HG03378 (cell line): Measurements from ENCODE around the gene TF.

Source experiments
- ATAC-seq: cut with Tn5 transposase; IDR thresholded peaks from one replicate; pipeline ENCODE4 v1.9.1; 2021; ENCODE audit warnings: mild to moderate bottlenecking, moderate library complexity; ENCODE audit not compliant: unreplicated experiment

Gene TF

GRCh38 chr3:133746712-133747066 is 496 bp downstream of the TF start:
- ATAC-seq = no peak

GRCh38 chr3:133747373-133747772 is 1.2 kb downstream of the TF start:
- ATAC-seq = no peak

- no peak for ATAC-seq
These were observed 1.9 kb downstream of the TF start for GRCh38 chr3:133747907-133748639.

- no peak for ATAC-seq
These were observed 3.5 kb downstream of the TF start for GRCh38 chr3:133749427-133750258.

- no peak for ATAC-seq
These were observed 4.1 kb downstream of the TF start for GRCh38 chr3:133750259-133750656.

GRCh38 chr3:133753107-133753778 is 7.0 kb downstream of the TF start:
- no peak for ATAC-seq

GRCh38 chr3:133753779-133754164 is 7.6 kb downstream of the TF start:
- ATAC-seq = no peak

- ATAC-seq = no peak
These were observed 8.3 kb downstream of the TF start for GRCh38 chr3:133754455-133754854.

GRCh38 chr3:133754973-133755828 is 9.0 kb downstream of the TF start:
- ATAC-seq = no peak

- no peak for ATAC-seq
These were observed 10.8 kb downstream of the TF start for GRCh38 chr3:133756716-133757694.

GRCh38 chr3:133757701-133758567 is 11.7 kb downstream of the TF start:
- ATAC-seq = no peak

GRCh38 chr3:133758568-133758928 is 12.4 kb downstream of the TF start:
- ATAC-seq = no peak

GRCh38 chr3:133758964-133759739 is 13.0 kb downstream of the TF start:
- no peak for ATAC-seq

- no peak for ATAC-seq
These were observed 13.6 kb downstream of the TF start for GRCh38 chr3:133759740-133760305.

- ATAC-seq = no peak
These were observed 14.7 kb downstream of the TF start for GRCh38 chr3:133760916-133761315.

GRCh38 chr3:133761605-133762484 is 15.7 kb downstream of the TF start:
- no peak for ATAC-seq

- ATAC-seq = no peak
These were observed 16.3 kb downstream of the TF start for GRCh38 chr3:133762539-133762938.
